GM10266 (cell line): ENCODE data around the gene CDH4.

ENCODE experiments used
- DNase-seq: peaks from one replicate; pipeline ENCODE4 v3.0.0; 2012; ENCODE audit errors: extremely low spot score
- CTCF ChIP-seq: IDR thresholded peaks from 2 replicates; pipeline ENCODE4 v1.5.1; 2012; ENCODE audit warnings: mild to moderate bottlenecking, low read depth; ENCODE audit not compliant: control insufficient read depth, insufficient read depth; ENCODE audit errors: missing control alignments

Gene CDH4

GRCh38 chr20:61570646-61571195, 318.7 kb downstream of the CDH4 start:
- no peak for TF ChIP-seq CTCF
- DNase-seq, result no peak

- DNase-seq, result no peak
- TF ChIP-seq CTCF, result no peak
These were observed 319.2 kb downstream of the CDH4 start for GRCh38 chr20:61571221-61571620.

GRCh38 chr20:61571916-61572711, 320.1 kb downstream of the CDH4 start:
- DNase-seq, result no peak
- TF ChIP-seq CTCF, result no peak

GRCh38 chr20:61572789-61573188, 320.7 kb downstream of the CDH4 start:
- no peak for DNase-seq
- no peak for TF ChIP-seq CTCF

GRCh38 chr20:61573415-61574305, 321.6 kb downstream of the CDH4 start:
- DNase-seq, result no peak
- TF ChIP-seq CTCF, result no peak

GRCh38 chr20:61575151-61575937, 323.3 kb downstream of the CDH4 start:
- no peak for DNase-seq
- no peak for TF ChIP-seq CTCF
